GM23248 (cell line): ENCODE data around the gene ZNF865. TPM values are rescaled to one million over a fixed set of nuclear protein-coding genes. Genes with fewer than 3 reads are reported as not detected.
A peak's percentile ranks its signal among the peaks of the same experiment; 100 is the strongest.

Experiments
- DNase-seq: peaks from one replicate; pipeline ENCODE4 v3.0.0-alpha.2; 2015
- H2AFZ ChIP-seq: fragments of 200-600 bp; sonication (generic); 2 replicates; pipeline ENCODE4 v1.6.1; 2016; ENCODE audit warnings: antibody characterized with exemption
- H3F3A ChIP-seq: fragments of 200-600 bp; sonication (generic); 2 replicates; pipeline ENCODE4 v1.6.1; 2016; ENCODE audit warnings: mild to moderate bottlenecking, antibody characterized with exemption, mixed run types; ENCODE audit not compliant: insufficient read depth
- H3K27ac ChIP-seq: fragments of 200-600 bp; sonication (generic); 2 replicates; pipeline ENCODE4 v1.5.1; 2016; ENCODE audit warnings: mild to moderate bottlenecking
- H3K27me3 ChIP-seq: fragments of 200-600 bp; sonication (generic); replicated peaks from 2 replicates; pipeline ENCODE4 v1.6.1; 2016; ENCODE audit warnings: mild to moderate bottlenecking; ENCODE audit not compliant: insufficient read depth
- H3K36me3 ChIP-seq: fragments of 200-600 bp; sonication (generic); 2 replicates; pipeline ENCODE4 v1.6.1; 2016; ENCODE audit warnings: low read depth, mild to moderate bottlenecking
- H3K4me1 ChIP-seq: fragments of 200-600 bp; sonication (generic); 2 replicates; pipeline ENCODE4 v1.6.1; 2016; ENCODE audit warnings: mild to moderate bottlenecking; ENCODE audit not compliant: insufficient read depth
- H3K4me2 ChIP-seq: fragments of 200-600 bp; sonication (generic); one replicate; pipeline ENCODE4 v1.6.1; 2016; ENCODE audit warnings: mild to moderate bottlenecking; ENCODE audit not compliant: unreplicated experiment
- H3K4me3 ChIP-seq: fragments of 200-600 bp; sonication (generic); 2 replicates; pipeline ENCODE4 v1.5.1; 2016; ENCODE audit warnings: mild to moderate bottlenecking
- H3K79me2 ChIP-seq: fragments of 200-600 bp; sonication (generic); 2 replicates; pipeline ENCODE4 v1.6.1; 2016; ENCODE audit warnings: mild to moderate bottlenecking; ENCODE audit not compliant: insufficient read depth
- H3K9ac ChIP-seq: fragments of 200-600 bp; sonication (generic); 2 replicates; pipeline ENCODE4 v1.6.1; 2016; ENCODE audit warnings: mild to moderate bottlenecking
- H3K9me2 ChIP-seq: fragments of 200-600 bp; sonication (generic); 2 replicates; pipeline ENCODE4 v1.6.1; 2016; ENCODE audit warnings: mixed run types, mild to moderate bottlenecking, moderate library complexity; ENCODE audit not compliant: insufficient read depth
- H3K9me3 ChIP-seq: fragments of 200-600 bp; sonication (generic); one replicate; pipeline ENCODE4 v1.6.1; 2017; ENCODE audit warnings: low read depth
- H4K20me1 ChIP-seq: fragments of 200-600 bp; sonication (generic); 2 replicates; pipeline ENCODE4 v1.6.0; 2016; ENCODE audit not compliant: insufficient read depth
- EZH2 ChIP-seq: fragments of 200-600 bp; sonication (generic); IDR thresholded peaks from 2 replicates; pipeline ENCODE4 v1.6.1; 2018; ENCODE audit warnings: antibody characterized with exemption, mild to moderate bottlenecking; ENCODE audit not compliant: insufficient read depth, poor library complexity, severe bottlenecking
- EZH2phosphoT487 ChIP-seq: fragments of 200-600 bp; sonication (generic); IDR thresholded peaks from 2 replicates; pipeline ENCODE4 v1.6.1; 2018; ENCODE audit warnings: antibody characterized with exemption, moderate library complexity, mild to moderate bottlenecking, low read depth; ENCODE audit not compliant: insufficient read depth
- WGBS, 2 experiments: methylation state at CpG; one replicate each; pipeline ENCODE4 v1.1.6; 2015 to 2017; ENCODE audit warnings: low lambda C conversion rate in 2 of 2, low coverage in 1 of 2; ENCODE audit errors: missing lambda C conversion rate in 2 of 2; 5-methylcytosine and 5-hydroxymethylcytosine counted together
- in situ Hi-C: fragments of 300-500 bp; cut with MboI; formaldehyde crosslinking; loops from 2 replicates; pipeline ENCODE4 v1.15.0; 2020
- polyA plus RNA-seq: library from polyadenylated mRNA; unstranded; fragments of >200 nt; fragmentation: Nextera tagmentation; extraction: Ambion mirVana; gene quantifications from 2 replicates; pipeline ENCODE4 v1.2.1, GENCODE V29; 2016
- total RNA-seq: library from RNA; depleted of rRNA; stranded (reverse); fragments of >200 nt; shearing (Covaris generic); gene quantifications from 2 replicates; pipeline ENCODE4 v1.2.3, GENCODE V29; 2014

ZNF865 gene
- total and polyA plus RNA-seq, 2 experiments from 2014 or later, result 0.21 to 1.3 TPM

DNA sequence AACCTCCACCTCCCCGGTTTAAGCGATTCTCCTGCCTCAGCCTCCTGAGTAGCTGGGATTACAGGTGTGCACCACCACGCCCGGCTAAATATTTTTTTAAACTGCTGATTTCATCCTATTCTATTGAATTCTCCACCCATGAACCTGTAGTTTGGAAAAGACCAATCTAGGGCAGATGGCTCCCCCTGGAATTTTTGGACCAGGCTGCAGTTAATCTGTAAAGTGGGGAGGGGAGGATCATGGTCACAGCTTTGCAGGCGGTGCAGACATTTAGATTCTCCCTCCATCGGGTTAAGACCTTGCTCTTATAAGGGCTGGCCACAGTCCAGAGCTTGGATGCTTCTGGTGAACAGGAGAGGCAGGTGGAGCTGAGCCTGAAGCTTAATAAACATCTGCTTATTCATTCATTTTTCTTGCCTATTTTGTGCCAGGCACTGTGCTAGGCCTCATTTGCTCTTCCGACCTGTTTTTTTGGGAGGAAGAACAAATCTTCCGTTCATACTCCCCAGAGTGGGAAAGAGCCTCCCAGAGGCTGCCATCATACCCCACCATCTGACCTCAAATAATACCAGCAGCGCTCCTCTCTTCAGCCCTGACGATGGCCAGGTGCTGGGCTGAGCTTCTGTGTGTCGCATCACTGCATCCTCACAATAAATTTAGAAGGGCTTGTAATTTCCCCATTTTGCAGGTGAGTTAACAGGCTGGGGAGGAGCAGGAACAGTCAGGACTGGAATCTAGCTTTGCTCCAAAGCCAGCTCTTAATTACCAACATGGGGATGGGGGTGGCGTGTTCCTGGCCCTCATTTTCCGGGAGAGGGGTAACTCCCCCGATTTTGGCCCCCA lies 41.7 kb downstream of the ZNF865 start:
- Histone ChIP-seq H3F3A (0 out of 2 replicates have a peak, but pooled peaks cover 4% of the 10 kb centered on the region), H3K4me2 (peak overlapping the region; percentile 77), H3K79me2 (peaks cover 39% of the 10 kb centered on the region), H3K9ac (peak overlapping the region; percentile 82), H3K27ac (no peak overlapping the region; the same call in 1 of the 2 replicates), H2AFZ (peak overlapping the region; percentile 75), H4K20me1 (no peaks in the 10 kb centered on the region), H3K27me3 (no peaks in the 10 kb centered on the region), H3K4me1 (peaks cover 16% of the 10 kb centered on the region), H3K9me2 (no peaks in the 10 kb centered on the region), H3K36me3 (peaks cover 10% of the 10 kb centered on the region; the same call in 1 of the 2 replicates), H3K4me3 (peak overlapping the region; percentile 73), H3K9me3 (no peaks in the 10 kb centered on the region)
- 42 to 44% methylated on average over 14 of the region's 14 CpGs for WGBS, 2 experiments
- peak; percentile 9 for DNase-seq
- TF ChIP-seq EZH2 (no peak), EZH2phosphoT487 (no peak)
- in situ Hi-C loops, result loop anchor here (25.0 kb wide), 1 partner anchor 510 kb away; the partner anchor contains the start of gene TNNT1

DNA sequence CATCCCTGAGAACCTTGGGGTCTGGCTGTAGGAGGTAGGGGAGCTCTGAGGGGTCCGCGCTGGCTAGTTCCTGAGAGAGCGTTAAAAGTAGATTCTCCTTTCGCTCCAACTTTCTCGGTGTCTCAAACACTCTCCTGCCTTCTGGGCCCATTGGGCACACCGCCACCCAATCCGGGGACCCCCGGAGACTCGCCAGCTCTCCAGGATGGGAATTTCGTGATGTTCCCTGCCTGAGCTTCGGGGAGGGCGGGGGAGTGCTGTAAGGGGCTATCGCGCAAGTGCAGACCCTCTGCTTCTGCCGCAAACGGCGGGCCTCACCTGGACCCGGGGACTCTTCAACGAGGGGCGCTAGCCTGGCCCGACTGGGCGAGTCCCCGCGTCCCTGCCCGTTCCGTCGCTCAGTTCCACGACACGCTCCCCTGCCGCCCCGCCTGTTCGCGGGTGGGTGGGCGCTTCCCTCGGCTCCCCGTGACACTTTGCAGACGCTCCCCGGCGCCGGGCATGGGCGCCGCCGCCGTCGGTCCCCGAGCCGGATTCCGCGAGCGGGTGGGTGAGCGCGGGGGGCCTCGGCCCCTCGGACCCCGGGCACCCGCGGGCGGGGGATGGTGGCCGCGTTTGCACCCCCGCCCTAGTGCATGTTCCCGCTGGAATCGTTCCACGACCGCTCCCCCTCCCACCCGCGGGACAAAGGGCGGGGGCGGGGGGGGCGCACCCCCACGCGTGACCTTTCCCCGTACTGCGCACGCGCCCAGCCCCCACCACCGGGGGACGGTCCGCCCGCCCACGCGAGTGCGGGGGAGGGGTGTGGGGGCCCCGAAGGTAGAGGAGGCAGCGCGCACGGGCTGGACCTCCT lies 42.5 kb downstream of the ZNF865 start, which contains the start of gene CCDC106:
Gene CCDC106 (plus strand): TSS at position 481 of the 853 bp plus-strand sequence. CDS start 835 bp downstream, outside the sequence.
- Histone ChIP-seq H3K9ac (peak within 1 kb of the TSS; percentile 82), H3K27ac (no peak within 1 kb of the TSS; the same call in 1 of the 2 replicates), H2AFZ (peak within 1 kb of the TSS; percentile 75), H3K36me3 (peaks cover 10% of the 10 kb centered on the region; the same call in 1 of the 2 replicates), H3K79me2 (peaks cover 39% of the 10 kb centered on the region), H3K4me3 (peak within 1 kb of the TSS; percentile 73), H3K4me1 (peaks cover 15% of the 10 kb centered on the region), H3F3A (0 out of 2 replicates have a peak, but pooled peaks cover 4% of the 10 kb centered on the region), H3K27me3 (no peaks in the 10 kb centered on the region), H3K9me2 (no peaks in the 10 kb centered on the region), H3K4me2 (peak within 1 kb of the TSS; percentile 77), H4K20me1 (no peaks in the 10 kb centered on the region), H3K9me3 (no peaks in the 10 kb centered on the region)
- 1 to 2% methylated on average over 62 of the region's 87 CpGs for WGBS, 2 experiments
- TF ChIP-seq EZH2, result no peak
- no peak for TF ChIP-seq EZH2phosphoT487
- DNase-seq, result peak; percentile 75
- in situ Hi-C loops, result loop anchor here (25.0 kb wide), 1 partner anchor 511 kb away; the partner anchor contains the start of gene TNNT1

DNA sequence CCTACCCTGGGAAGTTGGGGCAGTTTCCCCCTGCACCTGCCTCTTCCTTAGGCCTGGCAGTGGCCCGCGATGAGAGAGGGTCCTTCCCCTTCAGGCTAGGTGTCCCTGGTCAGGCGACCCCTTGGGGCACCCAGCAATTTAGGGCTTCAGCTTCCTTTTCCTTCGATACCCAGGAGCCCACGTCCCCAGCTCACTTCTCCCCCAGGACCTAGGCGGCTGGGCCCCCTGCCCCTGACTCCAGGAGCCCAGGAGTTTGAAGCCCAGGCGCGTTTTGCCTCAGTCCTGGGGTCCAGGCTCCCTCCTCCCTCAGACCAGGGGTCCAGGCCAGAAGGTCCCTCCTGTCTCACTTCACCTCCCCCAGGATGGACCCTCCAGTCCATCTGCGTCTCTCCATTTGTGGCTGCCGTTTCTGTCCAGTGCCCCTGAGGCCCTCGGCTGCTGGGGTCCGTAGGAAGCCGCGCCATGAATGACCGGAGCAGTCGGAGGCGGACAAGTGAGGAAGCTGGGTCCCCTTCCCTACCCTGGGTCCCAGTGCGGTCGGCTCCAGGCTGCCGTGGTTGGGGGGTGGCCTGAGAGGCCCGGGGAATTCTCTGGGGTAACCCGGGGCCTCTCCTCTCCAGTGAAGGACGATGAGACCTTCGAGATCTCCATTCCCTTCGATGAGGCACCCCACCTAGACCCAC lies 43.3 kb downstream of the ZNF865 start:
- Histone ChIP-seq H3K79me2 (peaks cover 39% of the 10 kb centered on the region), H3K36me3 (peaks cover 10% of the 10 kb centered on the region; the same call in 1 of the 2 replicates), H2AFZ (peak overlapping the region; percentile 75), H3K9ac (peak overlapping the region; percentile 82), H3F3A (0 out of 2 replicates have a peak, but pooled peaks cover 4% of the 10 kb centered on the region), H3K27me3 (no peaks in the 10 kb centered on the region), H3K9me2 (no peaks in the 10 kb centered on the region), H3K4me3 (peak overlapping the region; percentile 73), H3K9me3 (no peaks in the 10 kb centered on the region), H3K4me2 (peak overlapping the region; percentile 77), H3K4me1 (peaks cover 12% of the 10 kb centered on the region), H3K27ac (no peak overlapping the region), H4K20me1 (no peaks in the 10 kb centered on the region)
- in situ Hi-C loops, result loop anchor here (25.0 kb wide), 1 partner anchor 511 kb away; the partner anchor contains the start of gene TNNT1
- TF ChIP-seq EZH2phosphoT487, result no peak
- no peak for TF ChIP-seq EZH2
- WGBS, 2 experiments, result 49 to 56% methylated on average over 25 of the region's 25 CpGs
- peak; percentile 11 for DNase-seq
